ENCODE results near the gene NCKAP1. TPM values are rescaled to one million over a fixed set of nuclear protein-coding genes. Genes with fewer than 3 reads are reported as not detected.

Gene NCKAP1
- 112 and 119 TPM in 2 replicates for total RNA-seq

DNA sequence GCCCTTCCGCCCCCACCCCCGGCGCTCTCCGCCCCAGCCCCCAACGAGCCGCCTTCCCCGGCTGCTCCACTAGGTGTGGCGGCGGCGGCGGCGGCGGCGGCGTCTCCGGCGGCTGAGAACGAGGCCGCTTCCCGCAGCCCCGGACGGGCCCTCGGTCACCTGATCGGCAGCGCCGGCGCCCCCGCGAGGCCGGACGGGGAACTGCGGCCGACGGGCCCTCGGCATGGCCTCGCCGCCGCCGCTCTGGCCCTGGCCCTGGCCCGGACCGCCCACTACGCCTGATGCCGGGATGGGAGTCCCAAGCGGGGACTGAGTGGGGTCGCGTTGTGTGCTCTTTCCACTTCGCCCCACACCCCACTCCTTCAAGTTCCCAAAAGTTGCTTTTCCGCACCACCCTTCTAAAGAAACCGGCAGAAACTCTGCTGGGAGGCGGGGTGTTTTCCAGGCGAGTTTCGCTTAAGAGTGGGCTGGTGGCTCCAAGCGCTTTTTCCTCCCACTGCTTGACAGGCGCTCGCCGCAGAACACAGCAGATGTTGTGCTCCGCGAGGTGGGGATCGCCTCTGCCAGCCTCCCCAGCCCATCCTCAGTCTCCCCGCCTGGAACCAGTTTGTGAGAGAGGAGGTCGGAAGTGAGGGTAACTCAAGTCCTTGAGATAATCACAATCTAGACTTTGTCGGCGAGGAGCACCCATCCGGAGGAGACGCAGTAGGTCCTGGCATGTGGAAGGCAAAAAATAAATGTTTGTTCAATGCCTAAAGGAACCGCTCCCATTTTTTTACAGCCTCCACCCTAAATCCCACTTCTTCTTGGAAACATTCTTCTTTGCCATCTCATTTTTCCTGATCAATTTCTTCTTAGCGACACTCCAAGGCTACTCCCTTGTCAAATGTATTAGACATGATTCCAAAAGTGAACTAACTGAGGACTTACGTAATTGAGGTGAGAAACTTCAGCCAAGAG, at the start of gene NCKAP1:
Gene NCKAP1, minus strand, starts transcription at position 117 of the 960 bp plus-strand sequence. CDS start 358 bp downstream, outside the sequence.

DNA sequence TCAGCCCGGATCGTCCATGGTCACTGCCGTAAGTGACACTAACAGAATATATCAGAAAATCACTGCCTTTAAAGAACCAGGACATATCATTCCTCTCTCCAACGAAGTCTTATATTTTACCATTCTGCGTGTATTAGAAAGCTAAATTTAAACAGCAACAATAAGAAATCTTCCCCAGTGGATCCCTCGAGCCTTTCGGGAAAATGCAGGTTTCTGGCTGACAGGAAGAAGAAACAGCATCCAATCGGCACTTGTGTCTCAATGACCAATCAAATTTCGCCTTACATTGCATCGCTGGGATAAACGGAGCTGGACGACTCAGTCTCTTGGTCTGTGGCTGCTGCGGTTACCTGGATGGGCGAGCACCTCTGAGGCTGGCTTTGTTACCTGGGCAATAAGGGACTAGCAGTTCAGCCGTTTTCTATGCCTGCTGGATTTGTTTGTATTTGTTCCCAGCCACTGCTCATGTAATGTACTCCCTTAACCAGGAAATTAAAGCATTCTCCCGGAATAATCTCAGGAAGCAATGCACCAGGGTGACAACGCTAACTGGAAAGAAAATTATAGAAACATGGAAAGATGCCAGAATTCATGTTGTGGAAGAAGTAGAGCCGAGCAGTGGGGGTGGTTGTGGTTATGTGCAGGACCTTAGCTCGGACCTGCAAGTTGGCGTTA, 40.3 kb upstream of the NCKAP1 start, which contains the start of gene DUSP19:
Gene DUSP19, plus strand, starts transcription at position 284 of the 675 bp plus-strand sequence. Its CDS starts 187 bp downstream, at position 471.

GRCh38 chr2:182866461-182867406, 171.5 kb downstream of the NCKAP1 start, which contains the start of gene FRZB:
Gene FRZB (minus strand): TSS chr2:182866637. CDS start chr2:182866552, 85 bp downstream.

Other genes with a start within 250 kb of the NCKAP1 start
- under 0.01 and 0.15 TPM in 2 replicates for gene FRZB, start 171.8 kb downstream of the NCKAP1 start, total RNA-seq
- gene DUSP19, start 40.3 kb upstream of the NCKAP1 start, total RNA-seq, result 3.1 and 4.5 TPM in 2 replicates
- 18.7 and 21.9 TPM in 2 replicates for gene NUP35, start 86.0 kb upstream of the NCKAP1 start, total RNA-seq

Measured in mammary microvascular endothelial cell (primary cell).